Measurements from ENCODE around the gene MALSU1.

DNA sequence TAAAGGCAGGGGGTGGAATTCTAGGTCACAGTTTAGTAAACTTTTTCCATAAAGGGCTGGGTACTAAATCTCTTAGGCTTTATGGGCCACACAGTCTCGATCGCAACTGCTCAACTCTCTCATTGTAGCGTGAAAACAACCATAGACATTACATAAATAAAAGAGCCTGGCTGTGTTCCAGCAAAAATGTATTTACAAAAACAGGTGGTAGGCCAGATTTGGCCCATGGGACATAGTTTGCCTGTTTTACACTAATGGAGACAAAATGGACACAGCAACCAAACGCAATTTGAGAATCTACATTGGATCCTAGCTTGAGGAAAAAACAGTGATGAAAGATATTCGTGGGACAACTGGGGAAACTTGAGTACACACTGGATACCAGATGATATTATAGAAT lies 23.2 kb upstream of the MALSU1 start:
- TF ChIP-seq, protein P1, sequence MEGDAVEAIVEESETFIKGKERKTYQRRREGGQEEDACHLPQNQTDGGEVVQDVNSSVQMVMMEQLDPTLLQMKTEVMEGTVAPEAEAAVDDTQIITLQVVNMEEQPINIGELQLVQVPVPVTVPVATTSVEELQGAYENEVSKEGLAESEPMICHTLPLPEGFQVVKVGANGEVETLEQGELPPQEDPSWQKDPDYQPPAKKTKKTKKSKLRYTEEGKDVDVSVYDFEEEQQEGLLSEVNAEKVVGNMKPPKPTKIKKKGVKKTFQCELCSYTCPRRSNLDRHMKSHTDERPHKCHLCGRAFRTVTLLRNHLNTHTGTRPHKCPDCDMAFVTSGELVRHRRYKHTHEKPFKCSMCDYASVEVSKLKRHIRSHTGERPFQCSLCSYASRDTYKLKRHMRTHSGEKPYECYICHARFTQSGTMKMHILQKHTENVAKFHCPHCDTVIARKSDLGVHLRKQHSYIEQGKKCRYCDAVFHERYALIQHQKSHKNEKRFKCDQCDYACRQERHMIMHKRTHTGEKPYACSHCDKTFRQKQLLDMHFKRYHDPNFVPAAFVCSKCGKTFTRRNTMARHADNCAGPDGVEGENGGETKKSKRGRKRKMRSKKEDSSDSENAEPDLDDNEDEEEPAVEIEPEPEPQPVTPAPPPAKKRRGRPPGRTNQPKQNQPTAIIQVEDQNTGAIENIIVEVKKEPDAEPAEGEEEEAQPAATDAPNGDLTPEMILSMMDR (IDR thresholded peaks at IDR 0.05), result no peak
- TF ChIP-seq POLR2A (IDR thresholded peaks at IDR 0.05), result no peak

All from thyroid gland (tissue), 4 donors.